H1 (cell line): ENCODE results near the gene PLXNA3. TPM values are rescaled to one million over a fixed set of nuclear protein-coding genes. Genes with fewer than 3 reads are reported as not detected.

Source experiments
- BRCA1 ChIP-seq: IDR thresholded peaks from 2 replicates; pipeline ENCODE4 v1.6.1; 2012; ENCODE audit warnings: low read depth, low read length, improper control_type of control experiment
- CBX5 ChIP-seq: fragments of 300-800, 300-1000 bp; sonication (generic); IDR thresholded peaks from 2 replicates; pipeline ENCODE4 v1.7.1; 2016; ENCODE audit warnings: antibody characterized with exemption, low read length, low read depth
- HDAC2 ChIP-seq, 2 experiments: fragments of 300-600 bp in 1 of 2; sonication (generic) in 1 of 2; IDR thresholded peaks; 2 replicates each; pipeline ENCODE4 v1.6.1; 2011 to 2012; ENCODE audit warnings: low read depth in 2 of 2, low read length in 2 of 2, mild to moderate bottlenecking in 2 of 2, moderate library complexity in 2 of 2, borderline replicate concordance in 1 of 2, inconsistent platforms in 1 of 2
- JUND ChIP-seq: IDR thresholded peaks from 2 replicates; pipeline ENCODE4 v1.6.1; 2011; ENCODE audit warnings: mild to moderate bottlenecking, improper control_type of control experiment, low read length
- POLR2AphosphoS5 ChIP-seq: IDR thresholded peaks from 2 replicates; pipeline ENCODE4 v1.6.1; 2011; ENCODE audit warnings: low read depth, low read length
- polyA plus RNA-seq, 7 experiments: library from polyadenylated mRNA; depleted of rRNA in 3 of 7; stranded (reverse) in 5 of 7; unstranded in 2 of 7; fragments of >200 nt in 5 of 7; fragments of 200-250 nt in 2 of 7; gene quantifications; 1 replicate in 5 of 7; 2 replicates in 1 of 7; 4 replicates in 1 of 7; pipeline versions ENCODE4 v1.2.1 to v1.2.3, GENCODE V29; 2011 to 2013; ENCODE audit warnings: missing spikeins in 2 of 7, mixed read lengths in 2 of 7
- total RNA-seq: library from RNA; stranded (reverse); fragmentation: NEBNext Ultra II Directional; extraction: Animal tissue kit (Norgen Biotek cat#: 25700); gene quantifications from 2 replicates; pipeline ENCODE4 v1.2.1, GENCODE V29; 2021
- TF ChIP-seq, protein P1 (sequence below): fragments of 300-600 bp; sonication (generic); IDR thresholded peaks from 2 replicates; pipeline ENCODE4 v1.7.1; 2012; ENCODE audit warnings: low read length, moderate library complexity, mild to moderate bottlenecking, inconsistent platforms; ENCODE audit not compliant: insufficient replicate concordance

The PLXNA3 gene
- total and polyA plus RNA-seq, 2 of the 8 experiments (the other 6 are each of a cell fraction or from before 2014, with no cell fraction given): 10.7 to 18.2 TPM

- TF ChIP-seq JUND: no peak
- TF ChIP-seq HDAC2 (IDR thresholded peaks at IDR 0.05; ENCODE audit: borderline replicate concordance in 1 of 2, low read depth in 2 of 2, low read length in 2 of 2): no peak
- no peak for TF ChIP-seq BRCA1
- TF ChIP-seq, protein P1, sequence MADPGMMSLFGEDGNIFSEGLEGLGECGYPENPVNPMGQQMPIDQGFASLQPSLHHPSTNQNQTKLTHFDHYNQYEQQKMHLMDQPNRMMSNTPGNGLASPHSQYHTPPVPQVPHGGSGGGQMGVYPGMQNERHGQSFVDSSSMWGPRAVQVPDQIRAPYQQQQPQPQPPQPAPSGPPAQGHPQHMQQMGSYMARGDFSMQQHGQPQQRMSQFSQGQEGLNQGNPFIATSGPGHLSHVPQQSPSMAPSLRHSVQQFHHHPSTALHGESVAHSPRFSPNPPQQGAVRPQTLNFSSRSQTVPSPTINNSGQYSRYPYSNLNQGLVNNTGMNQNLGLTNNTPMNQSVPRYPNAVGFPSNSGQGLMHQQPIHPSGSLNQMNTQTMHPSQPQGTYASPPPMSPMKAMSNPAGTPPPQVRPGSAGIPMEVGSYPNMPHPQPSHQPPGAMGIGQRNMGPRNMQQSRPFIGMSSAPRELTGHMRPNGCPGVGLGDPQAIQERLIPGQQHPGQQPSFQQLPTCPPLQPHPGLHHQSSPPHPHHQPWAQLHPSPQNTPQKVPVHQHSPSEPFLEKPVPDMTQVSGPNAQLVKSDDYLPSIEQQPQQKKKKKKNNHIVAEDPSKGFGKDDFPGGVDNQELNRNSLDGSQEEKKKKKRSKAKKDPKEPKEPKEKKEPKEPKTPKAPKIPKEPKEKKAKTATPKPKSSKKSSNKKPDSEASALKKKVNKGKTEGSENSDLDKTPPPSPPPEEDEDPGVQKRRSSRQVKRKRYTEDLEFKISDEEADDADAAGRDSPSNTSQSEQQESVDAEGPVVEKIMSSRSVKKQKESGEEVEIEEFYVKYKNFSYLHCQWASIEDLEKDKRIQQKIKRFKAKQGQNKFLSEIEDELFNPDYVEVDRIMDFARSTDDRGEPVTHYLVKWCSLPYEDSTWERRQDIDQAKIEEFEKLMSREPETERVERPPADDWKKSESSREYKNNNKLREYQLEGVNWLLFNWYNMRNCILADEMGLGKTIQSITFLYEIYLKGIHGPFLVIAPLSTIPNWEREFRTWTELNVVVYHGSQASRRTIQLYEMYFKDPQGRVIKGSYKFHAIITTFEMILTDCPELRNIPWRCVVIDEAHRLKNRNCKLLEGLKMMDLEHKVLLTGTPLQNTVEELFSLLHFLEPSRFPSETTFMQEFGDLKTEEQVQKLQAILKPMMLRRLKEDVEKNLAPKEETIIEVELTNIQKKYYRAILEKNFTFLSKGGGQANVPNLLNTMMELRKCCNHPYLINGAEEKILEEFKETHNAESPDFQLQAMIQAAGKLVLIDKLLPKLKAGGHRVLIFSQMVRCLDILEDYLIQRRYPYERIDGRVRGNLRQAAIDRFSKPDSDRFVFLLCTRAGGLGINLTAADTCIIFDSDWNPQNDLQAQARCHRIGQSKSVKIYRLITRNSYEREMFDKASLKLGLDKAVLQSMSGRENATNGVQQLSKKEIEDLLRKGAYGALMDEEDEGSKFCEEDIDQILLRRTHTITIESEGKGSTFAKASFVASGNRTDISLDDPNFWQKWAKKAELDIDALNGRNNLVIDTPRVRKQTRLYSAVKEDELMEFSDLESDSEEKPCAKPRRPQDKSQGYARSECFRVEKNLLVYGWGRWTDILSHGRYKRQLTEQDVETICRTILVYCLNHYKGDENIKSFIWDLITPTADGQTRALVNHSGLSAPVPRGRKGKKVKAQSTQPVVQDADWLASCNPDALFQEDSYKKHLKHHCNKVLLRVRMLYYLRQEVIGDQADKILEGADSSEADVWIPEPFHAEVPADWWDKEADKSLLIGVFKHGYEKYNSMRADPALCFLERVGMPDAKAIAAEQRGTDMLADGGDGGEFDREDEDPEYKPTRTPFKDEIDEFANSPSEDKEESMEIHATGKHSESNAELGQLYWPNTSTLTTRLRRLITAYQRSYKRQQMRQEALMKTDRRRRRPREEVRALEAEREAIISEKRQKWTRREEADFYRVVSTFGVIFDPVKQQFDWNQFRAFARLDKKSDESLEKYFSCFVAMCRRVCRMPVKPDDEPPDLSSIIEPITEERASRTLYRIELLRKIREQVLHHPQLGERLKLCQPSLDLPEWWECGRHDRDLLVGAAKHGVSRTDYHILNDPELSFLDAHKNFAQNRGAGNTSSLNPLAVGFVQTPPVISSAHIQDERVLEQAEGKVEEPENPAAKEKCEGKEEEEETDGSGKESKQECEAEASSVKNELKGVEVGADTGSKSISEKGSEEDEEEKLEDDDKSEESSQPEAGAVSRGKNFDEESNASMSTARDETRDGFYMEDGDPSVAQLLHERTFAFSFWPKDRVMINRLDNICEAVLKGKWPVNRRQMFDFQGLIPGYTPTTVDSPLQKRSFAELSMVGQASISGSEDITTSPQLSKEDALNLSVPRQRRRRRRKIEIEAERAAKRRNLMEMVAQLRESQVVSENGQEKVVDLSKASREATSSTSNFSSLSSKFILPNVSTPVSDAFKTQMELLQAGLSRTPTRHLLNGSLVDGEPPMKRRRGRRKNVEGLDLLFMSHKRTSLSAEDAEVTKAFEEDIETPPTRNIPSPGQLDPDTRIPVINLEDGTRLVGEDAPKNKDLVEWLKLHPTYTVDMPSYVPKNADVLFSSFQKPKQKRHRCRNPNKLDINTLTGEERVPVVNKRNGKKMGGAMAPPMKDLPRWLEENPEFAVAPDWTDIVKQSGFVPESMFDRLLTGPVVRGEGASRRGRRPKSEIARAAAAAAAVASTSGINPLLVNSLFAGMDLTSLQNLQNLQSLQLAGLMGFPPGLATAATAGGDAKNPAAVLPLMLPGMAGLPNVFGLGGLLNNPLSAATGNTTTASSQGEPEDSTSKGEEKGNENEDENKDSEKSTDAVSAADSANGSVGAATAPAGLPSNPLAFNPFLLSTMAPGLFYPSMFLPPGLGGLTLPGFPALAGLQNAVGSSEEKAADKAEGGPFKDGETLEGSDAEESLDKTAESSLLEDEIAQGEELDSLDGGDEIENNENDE: no peak
- TF ChIP-seq POLR2AphosphoS5: no peak
- no peak for TF ChIP-seq CBX5
Measured at GRCh38 chrX:154515090-154515965, 57.2 kb downstream of the PLXNA3 start (continued).
